Hematopoietic multipotent progenitor cell treated with erythropoietin and hydrocortisone succinate and interleukin-3 and kit ligand, for 6 days (in vitro differentiated cells): ENCODE results near the gene SH2D1A.
A peak's percentile ranks its signal among the peaks of the same experiment; 100 is the strongest.
"Not testable (repeated sequence)": the region's sequence is repeated elsewhere in the genome, so short reads cannot be mapped to it uniquely, and the experiment has no call there.

Experiments used
- DNase-seq: peaks from one replicate; pipeline ENCODE4 v3.0.0-alpha.2; 2015

SH2D1A gene

DNA sequence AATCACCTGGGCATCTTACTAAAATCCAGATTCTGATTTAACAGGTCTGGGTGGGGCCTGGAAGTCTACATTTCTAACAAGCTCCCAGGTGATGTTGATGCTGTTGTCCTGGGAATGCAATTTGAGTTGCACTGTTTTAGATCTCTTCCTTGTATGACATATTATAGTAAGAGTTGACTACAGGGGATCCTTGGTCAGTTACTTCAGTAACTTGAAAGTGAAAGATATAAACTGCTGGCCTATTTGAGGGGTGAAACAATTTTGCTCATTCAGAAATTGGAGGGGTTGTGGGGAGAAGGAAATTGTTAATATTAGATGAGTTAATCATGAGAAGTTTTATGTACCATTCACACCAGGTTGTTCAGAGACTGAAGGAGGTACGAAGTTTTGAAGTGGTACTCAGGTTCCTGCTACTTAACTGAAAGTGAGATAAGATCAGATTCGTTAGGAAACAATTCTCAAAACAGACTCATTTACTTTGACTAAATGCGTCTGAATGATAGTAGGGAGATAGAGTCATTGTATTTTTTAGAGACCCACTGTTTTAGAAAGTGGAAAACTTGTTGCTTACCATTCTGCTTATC is 12.5 kb downstream of the SH2D1A start:
- DNase-seq, result no peak

DNA sequence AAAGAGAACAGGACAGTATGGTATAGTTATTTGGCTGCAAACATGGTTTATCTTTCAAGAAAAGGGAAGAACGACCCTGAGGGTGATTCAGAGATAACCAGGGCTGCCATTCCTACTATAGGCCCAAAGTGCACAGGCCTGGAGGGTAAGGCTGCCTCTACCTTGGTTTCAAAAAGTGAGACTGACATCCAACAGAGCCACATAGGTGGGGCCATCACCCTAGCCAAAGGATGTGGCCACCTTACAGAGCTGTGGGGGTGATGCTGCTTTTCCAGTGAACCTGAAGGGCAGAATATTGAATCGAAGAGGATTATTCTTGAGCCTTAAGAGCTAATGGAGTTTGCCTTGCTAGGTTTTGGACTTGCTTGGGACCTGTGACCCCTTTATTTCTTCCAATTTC is 15.7 kb downstream of the SH2D1A start:
- DNase-seq, result no peak

DNA sequence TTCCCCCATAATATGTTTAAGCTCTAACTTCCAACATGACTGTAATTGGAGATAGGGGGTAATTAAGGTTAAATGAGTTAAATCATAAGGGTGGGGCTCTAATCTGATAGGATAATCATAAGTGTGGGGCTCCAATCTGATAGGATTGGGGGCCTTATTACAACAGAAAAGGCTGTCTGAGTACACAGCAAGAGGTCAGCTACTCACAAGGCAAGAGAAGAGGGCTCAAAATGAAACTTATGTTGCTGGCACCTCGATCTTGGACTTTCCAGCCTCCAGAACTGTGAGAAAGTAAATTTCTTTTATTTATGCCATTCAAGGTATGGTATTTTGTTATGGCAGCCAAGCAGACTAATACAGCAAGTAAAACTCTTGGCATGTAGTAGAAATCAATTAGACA is 16.4 kb downstream of the SH2D1A start:
- no peak for DNase-seq

DNA sequence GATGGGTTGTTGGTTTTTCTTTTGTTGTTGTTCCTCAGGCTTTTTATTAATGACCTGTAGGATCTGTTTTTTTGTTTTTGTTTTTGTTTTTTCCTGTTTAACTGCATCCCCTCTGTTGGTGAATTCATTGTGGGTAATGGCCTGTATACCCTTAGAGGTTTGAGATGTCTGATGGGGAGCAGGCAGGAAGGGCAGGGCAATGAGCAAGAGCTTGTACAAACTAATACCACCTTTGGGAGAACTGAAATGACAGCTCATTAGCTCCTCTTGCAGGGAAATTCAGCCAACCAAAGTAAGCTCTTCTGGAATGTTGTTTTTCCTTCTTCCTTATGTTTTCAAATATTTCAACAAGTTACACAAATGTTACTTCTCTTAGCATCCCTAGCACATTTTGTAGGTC is 23.4 kb downstream of the SH2D1A start:
- no peak for DNase-seq

DNA sequence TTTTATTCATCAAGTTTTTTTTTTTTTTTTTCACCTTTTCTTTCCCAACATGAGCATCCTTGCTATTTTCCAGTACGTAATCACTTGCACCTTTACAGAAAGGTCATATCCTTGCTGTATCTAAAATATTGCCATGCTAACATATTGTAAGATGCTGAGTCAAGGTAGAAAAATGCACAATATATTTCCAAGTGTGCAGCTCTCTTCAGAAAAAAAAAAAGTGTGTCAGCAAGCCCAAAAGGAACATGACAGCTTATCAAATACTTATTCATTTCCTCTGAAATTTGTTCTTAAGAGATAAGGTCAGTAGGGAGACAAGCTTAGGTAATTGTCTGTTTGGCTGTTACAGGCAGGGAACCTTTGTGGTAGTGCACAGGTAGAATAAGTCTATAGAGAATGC is 27.0 kb downstream of the SH2D1A start:
- peak; percentile 16 for DNase-seq

DNA sequence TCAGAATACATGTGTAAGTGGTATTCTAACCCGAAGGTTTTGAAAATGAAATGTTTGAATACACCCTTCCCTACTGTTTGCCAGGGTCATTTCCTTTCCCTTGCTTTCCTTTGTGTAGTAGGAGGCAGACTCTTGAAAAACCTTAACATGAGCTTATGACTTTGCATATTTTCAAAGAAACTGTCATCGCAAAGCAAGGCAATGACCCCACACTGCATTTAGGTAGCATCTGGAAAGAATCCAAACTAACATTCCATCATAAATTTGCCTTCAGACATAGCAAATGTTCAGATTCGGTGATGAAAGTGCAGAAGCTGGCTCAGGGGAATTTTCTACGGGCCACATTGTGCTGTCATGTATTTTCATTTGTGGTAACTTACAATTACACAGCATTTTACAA is 32.3 kb downstream of the SH2D1A start:
- peak; percentile 14 for DNase-seq

DNA sequence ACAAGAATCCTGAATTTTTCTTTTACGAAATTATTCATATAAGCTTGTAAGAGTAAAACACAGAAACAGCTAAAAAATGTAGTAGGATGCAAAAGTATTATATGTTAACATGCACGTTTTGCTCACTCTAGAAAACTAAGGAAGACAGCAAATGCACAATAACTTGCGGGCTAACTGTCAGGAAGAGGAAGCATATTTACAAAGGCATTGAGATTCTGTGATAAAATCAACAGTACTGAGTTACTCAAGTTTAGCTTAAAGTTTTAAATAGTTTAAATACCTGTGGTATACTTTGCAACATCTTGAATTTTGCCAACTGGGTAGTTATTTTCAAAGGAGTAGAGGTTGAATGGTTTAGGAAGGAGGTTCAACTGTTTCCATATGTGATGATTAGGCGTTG is 37.0 kb downstream of the SH2D1A start:
- DNase-seq, result peak; percentile 36

DNA sequence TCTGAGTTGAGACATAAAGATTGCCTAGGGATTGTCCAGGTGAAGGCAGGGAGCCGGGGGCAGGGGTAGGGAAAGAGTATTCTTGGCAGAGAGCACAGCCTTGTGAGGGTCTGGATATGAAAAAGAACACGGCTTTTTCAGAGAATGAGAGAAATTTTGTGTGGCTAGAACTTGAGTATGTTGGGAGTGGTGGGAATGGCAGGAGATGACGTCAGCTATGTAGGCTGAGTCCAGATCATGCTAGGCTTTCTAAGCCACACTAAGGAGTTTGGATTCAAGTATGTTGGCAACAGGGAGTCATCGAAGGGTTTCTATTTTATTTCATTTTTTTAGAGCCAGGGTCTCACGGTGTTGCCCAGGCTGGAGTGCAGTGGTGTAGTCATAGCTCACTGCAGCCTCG is 40.0 kb downstream of the SH2D1A start:
- no peak for DNase-seq

DNA sequence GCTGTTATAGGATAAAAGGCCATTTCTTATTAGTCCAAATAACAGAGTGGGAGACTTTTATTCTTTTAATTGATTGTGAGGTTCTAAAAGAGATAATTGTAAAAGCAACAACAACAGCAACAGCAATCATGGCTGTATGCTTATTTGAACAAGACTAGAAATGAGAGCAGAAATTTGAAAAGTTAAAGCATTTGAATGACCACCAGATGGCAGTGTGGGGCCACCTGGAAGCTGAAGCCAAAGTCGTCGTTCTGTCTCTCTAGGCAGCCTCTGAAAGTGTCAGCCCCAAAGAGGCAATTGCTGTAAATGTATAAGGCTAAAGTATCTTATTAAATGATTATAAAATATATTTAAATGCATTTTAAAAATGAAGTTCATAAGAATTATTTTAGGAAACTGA is 42.2 kb downstream of the SH2D1A start:
- peak; percentile 82 for DNase-seq

DNA sequence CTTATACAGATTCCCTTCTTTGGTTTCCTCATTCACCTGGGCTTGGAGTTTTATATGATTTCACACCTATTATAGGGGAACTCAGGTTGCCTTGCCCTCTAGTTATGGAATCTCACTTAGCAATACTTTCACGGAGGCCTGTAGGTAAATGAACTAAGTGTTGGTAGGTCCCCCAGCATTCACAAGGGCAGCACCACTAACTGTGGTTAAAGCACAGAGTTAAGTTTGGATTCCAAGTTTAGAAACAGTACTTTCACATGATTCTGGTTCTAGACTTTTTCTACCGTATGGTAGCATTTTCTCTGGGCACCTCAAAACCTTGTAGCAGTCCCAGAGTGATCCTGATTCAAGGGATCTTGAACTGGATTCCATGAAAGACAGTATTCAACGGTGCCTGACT is 46.4 kb downstream of the SH2D1A start:
- DNase-seq, result no peak

DNA sequence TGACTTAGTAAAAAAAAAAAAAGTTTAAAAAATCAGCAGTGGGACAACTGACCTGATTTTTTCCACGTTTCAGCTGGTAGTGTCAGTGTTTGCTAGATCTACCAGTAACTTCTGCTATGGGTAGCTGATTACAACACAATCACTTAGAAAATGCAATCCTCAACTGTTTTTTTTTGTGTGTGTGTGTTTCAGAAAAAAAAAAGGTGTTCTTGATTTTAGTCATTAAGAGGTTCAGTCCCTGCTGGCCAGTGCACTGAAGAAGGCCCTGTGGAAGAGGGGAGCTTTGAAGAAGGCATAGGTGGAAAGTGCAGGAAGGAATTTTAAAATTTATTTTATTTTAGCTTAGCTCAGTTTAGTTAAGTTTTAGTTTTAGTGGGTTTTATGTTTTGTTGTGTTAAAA is 46.9 kb downstream of the SH2D1A start:
- DNase-seq, result peak; percentile 18

DNA sequence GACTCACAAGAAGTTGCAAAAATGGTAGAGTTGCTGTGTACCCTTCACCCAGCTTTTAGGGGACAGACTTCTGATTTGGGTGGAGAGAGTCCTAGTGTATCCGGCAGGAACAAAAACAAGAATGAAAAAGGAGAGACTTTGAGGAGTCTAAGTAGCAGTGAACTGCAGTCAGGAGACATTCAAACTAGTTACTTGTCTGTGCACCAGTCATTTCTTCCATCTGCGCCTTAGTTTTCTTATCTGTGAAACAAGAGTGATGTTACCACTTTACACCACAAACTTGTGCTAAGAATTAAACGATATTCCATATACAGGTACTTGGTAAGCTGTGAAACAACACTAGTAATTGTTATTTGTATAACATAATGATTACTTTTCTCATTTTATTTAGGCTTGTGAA is 47.3 kb downstream of the SH2D1A start:
- DNase-seq, result no peak

DNA sequence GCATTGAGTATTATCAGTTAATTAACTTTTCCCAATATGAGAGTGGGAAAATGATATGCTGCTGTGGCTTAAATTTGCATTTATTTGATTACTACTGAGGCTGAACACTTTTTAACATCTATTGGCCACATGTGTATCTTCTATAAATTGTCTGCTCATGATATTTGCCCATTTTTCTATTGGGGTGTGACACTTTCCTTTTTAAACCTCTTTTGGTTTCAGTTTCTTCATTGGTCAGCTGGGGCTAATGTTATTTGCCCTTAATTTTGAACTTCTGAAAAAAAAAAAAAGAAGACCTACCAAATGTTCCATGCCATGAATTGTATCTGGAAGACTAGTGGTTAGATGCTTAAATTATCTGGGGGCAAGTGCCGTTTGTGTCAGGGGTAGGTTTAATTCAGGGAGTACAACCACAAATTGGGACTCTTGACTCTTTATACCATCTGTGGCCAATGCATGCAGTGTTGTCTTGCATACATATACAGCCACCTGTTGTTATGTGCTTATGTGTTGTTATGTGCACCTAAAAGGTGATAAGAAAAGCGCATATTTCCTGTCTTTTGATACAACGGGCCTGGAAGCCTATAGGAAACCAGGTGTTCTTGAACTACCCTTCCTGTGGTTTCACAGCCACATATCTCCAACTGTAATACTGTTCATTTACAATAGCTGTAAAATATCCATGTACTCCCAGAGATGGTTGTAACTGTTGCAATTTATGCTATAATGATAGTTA is 49.0 kb downstream of the SH2D1A start:
- no peak for DNase-seq

DNA sequence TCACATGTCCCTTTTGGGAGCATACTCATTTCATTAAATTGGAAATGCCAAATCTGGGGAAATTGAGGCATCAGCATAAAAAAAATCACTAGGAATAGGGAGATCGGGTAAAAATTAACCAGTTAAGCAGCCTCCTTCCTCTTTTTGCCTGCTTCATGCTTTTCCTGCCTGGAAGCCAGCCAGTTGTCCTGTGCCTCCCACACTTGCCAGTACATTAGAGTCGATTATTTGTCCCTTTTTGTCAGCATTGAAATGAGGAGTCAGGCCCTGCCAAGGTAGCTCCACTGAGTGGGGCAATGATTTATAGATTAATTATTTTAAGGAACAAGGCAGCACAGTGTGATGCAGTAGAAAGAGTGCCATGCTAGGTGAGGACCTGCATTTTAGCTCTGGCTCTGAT is 55.3 kb downstream of the SH2D1A start:
- no peak for DNase-seq

DNA sequence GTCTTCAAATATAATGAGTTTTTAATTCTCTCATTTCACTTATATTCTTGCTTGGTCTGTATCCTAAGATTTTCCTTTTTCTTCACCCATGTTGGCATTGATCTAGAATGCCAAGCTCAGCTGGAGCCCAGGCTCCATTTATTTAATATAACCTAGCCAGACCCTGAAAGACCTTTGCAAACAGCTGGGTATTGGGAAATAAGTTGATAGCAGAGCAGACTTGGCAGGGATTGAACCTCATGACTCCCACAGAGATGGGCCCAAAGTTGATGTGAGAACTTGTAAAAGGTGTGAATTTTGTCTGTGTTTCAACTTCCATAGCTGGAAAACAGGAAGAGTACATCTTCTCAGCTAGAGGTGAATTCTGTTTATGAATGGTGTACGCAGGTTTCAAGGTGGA is 59.5 kb downstream of the SH2D1A start:
- DNase-seq, result no peak

DNA sequence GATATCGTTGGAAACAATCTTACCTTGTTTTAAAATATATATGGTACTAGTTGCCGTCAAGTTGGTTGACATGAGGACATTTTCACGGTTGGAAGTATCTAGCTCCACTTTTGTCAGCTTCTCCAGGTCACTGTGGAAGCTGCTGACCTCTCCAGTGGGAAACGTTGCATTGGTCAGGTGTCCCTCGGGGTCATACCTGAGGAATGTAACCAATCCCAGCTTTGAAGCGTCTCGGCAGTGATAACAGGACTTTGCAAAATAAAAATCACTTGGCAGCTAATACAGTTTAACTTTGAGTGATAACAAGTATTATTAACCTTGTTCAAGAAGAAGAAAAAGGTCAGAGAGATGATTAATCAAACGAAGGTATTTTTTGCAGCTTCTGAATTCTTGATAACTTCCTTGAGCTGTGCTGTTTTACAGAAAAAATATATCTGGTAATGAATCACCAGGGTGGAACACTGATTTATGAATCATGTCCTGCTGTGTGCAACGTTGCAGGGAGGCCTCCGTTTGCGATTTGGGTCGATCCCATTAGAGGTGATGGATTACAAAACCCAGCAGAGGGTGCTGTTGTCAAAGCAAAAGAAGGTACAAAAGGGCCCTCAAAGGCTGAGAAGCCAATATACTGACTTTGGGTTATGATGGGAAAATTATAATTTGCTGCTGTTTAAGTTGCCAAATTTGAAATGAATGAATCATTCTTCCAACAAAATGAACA is 60.1 kb downstream of the SH2D1A start:
- DNase-seq, result peak; percentile 68

DNA sequence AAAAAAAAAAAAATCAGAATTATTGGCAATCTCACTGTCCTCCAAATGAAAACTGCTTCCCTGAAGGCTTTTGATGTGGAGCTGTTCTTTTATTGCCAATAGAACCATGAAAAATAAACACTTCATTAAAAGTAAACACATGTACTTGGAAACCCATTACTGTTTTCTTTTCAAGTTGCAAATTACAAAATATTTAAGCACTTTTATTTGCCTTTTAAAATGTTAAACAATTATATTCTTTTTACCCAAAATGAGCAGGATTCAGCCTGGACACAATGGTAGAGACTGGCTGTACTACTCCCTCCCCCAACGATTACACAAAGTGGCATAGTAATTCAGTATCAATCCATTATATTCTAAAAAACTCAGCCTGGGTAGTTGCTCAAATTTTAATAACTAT is 60.9 kb downstream of the SH2D1A start:
- no peak for DNase-seq

DNA sequence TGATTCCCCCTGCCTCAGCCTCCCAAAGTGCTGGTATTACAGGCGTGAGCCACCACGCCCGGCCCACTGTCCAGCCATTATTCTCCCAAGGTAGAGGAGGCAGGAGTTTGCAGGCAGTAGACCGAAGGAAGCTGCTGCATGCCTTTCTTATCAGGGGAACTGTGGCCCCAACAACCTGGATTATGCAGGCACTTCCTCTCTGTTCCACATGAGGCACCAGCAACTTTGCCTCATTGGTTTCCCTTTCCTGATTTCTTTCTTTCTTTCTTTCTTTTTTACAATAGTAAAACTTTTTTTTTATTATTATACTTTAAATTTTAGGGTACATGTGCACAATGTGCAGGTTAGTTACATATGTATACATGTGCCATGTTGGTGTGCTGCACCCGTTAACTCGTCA is 62.0 kb downstream of the SH2D1A start:
- not testable (repeated sequence) for DNase-seq

DNA sequence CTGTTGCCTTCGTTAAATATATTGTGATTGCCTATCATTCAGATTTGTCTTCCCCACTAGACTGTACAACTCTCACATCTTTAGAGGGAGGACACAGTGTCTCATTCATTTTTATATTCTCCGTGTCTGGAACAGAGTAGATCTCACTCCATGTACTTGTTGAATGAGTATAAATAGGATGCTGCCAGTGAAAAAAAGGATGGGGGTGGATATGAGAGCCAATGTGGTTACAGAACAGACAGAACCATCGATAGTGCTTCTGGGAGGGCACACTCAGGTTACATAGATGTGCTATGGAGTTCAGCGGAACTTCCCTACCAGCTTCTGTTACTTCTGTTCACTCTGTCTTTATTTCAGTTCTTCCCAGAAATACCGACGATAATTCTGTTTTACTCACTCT is 66.9 kb downstream of the SH2D1A start:
- no peak for DNase-seq

DNA sequence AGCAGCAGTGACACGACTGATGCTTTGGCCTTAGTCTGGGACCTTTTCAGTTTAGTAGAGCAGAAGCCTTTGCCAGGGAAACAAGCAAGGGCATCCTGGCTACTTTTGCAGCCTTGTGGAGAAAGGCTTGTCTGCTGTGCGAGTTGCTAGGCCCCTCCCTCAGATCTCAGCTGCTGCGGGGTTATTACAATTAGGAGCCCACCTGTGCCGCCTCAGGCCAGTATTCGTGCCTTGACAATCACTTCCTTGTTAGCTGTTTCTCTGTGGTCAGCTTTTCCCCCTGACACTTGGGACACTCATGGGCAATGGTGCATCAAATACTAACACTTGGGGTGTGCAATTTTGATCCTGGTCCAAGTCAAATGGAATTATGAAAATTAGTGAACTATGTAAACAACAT is 67.9 kb downstream of the SH2D1A start:
- DNase-seq, result no peak

DNA sequence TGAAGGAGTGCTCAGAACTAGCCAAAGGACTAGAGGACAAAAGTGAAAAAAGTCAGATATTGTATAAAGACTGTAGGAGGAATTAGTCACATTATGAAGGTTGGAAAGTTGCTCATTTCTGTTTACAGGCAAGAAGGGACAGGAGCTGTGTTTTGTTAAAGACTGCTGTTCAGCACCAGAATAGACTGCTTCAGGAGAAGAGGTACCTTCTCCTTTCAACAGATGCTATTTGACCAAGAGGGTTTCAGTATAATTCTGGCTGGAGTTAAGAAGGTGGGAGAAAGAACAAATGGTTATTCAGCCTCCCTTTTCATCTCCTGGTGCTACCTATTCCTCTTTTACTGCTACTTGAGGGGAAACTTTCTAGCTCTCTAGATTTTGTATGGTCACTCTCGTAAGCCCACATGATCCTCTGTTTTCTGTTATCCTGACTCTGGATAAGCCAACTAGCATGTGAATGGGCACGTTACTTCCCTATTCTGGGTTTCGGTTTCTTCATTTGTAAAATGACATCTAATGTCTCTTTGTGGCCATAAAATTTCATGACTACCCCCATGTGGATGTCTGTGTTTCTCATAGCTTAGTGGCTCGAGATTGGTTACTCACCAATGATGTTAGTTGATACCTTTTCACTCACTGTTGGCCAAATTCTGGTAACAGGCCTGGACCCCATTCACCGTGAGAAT is 68.9 kb downstream of the SH2D1A start:
- DNase-seq, result no peak

DNA sequence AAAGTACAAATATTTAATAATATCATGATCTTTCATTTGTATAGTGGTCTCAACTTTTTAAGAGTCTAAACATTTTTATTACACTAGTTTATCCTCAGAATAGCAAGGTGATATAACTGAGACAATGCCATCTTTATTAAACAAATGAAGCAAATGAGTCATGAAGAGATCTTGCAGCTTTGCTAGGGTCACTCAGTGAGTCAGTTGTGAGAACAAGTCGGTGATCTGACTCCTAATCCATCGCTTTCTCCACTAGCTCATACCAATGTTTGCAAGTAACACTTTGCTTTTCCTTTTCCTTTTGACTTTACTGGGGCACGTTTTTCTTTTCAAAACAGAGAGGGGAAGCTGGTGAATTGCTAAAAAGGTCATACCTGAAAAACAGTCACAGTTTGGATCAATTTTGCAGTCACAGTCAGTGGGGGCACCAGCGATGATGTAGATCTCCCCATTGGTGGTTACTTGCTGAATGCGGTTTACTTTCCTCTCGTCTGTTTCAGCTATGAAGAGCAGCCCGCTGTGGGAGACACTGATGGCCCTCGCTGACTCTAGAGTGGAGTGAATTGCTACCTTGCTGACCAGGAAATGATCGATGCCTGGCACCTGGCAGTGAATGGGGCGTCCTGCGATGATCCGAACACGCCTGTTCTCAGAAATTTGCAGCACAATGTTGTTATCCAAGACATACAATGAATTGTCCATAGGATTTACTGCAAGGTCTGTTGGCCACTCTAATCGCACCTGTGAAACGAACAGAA is 75.7 kb downstream of the SH2D1A start:
- DNase-seq, result no peak
